22Rv1 (cell line): Measurements from ENCODE around the gene CX3CR1.

Experiments used
- ZFX ChIP-seq: fragments of 450-650 bp; IDR thresholded peaks from 2 replicates; pipeline ENCODE4 v1.6.1; 2017; ENCODE audit warnings: antibody characterized with exemption, borderline replicate concordance
- TF ChIP-seq, protein P1 (sequence below): fragments of 450-650 bp; IDR thresholded peaks from 2 replicates; pipeline ENCODE4 v1.5.1; 2017; ENCODE audit warnings: mild to moderate bottlenecking

DNA sequence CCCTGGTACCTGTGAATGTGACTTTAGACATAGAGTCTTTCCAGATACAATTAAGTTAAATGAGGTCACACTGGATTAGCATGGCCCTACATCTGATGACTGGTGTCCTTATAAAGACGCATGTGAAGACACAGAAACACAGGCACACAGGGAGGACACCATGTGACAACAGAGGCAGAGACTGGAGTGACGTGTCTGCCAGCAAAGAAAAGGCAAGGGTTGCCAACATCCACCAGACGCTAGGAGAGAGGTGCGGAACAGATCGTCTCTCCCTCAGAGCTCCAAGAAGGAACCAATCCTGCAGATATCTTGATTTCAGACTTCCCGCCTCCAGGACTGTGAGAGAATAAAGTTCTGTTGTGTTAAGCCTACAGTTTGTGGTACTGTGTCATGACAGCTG, 42.8 kb downstream of the CX3CR1 start:
- TF ChIP-seq, protein P1, sequence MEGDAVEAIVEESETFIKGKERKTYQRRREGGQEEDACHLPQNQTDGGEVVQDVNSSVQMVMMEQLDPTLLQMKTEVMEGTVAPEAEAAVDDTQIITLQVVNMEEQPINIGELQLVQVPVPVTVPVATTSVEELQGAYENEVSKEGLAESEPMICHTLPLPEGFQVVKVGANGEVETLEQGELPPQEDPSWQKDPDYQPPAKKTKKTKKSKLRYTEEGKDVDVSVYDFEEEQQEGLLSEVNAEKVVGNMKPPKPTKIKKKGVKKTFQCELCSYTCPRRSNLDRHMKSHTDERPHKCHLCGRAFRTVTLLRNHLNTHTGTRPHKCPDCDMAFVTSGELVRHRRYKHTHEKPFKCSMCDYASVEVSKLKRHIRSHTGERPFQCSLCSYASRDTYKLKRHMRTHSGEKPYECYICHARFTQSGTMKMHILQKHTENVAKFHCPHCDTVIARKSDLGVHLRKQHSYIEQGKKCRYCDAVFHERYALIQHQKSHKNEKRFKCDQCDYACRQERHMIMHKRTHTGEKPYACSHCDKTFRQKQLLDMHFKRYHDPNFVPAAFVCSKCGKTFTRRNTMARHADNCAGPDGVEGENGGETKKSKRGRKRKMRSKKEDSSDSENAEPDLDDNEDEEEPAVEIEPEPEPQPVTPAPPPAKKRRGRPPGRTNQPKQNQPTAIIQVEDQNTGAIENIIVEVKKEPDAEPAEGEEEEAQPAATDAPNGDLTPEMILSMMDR, result no peak
- TF ChIP-seq ZFX, result no peak
